Thoracic aorta (tissue), 2 donors: Measurements from ENCODE around the gene HSPA12B. TPM values are rescaled to one million over a fixed set of nuclear protein-coding genes. Genes with fewer than 3 reads are reported as not detected.
A peak's percentile ranks its signal among the peaks of the same experiment; 100 is the strongest.

Source experiments
- ATAC-seq: fragments of 150-250 bp; one replicate; pipeline ENCODE4 v1.8.0; 2017; ENCODE audit warnings: low read depth; ENCODE audit not compliant: insufficient number of reproducible peaks, low FRiP score
- DNase-seq: peaks from one replicate; pipeline ENCODE4 v3.0.0-alpha.2; 2020; ENCODE audit warnings: low spot score
- H3K27ac ChIP-seq, 2 donors: fragments of 200-600 bp; sonication (generic); 1 replicate in 1 of 2; 2 replicates in 1 of 2; pipeline ENCODE4 v1.5.1; 2016; ENCODE audit warnings: mild to moderate bottlenecking in 2 of 2, moderate library complexity in 2 of 2
- H3K27me3 ChIP-seq: fragments of 200-600 bp; sonication (generic); replicated peaks from 2 replicates; pipeline ENCODE4 v1.6.0; 2016; ENCODE audit warnings: mild to moderate bottlenecking; ENCODE audit not compliant: insufficient read depth
- H3K36me3 ChIP-seq: fragments of 200-600 bp; sonication (generic); one replicate; pipeline ENCODE4 v1.5.1; 2016
- H3K4me1 ChIP-seq, 2 donors: fragments of 200-600 bp; sonication (generic); 1 replicate in 1 of 2; 2 replicates in 1 of 2; pipeline versions ENCODE4 v1.5.1 to v1.6.0; 2016; ENCODE audit warnings: low read depth in 2 of 2, mild to moderate bottlenecking in 1 of 2; ENCODE audit not compliant: control insufficient read depth in 1 of 2
- H3K4me3 ChIP-seq: fragments of 200-600 bp; sonication (generic); 2 replicates; pipeline ENCODE4 v1.5.1; 2016; ENCODE audit warnings: mild to moderate bottlenecking
- H3K9me3 ChIP-seq: fragments of 200-600 bp; sonication (generic); 2 replicates; pipeline ENCODE4 v1.5.1; 2016
- CTCF ChIP-seq: fragments of 200-600 bp; sonication (generic); IDR thresholded peaks from one replicate; pipeline ENCODE4 v1.5.1; 2019; ENCODE audit warnings: antibody characterized with exemption
- total RNA-seq, 2 donors: library from RNA; depleted of rRNA; stranded (reverse); fragments of >200 nt; gene quantifications; one replicate each; pipeline versions ENCODE4 v1.1.0 to v1.2.3, GENCODE V29; 2016

The HSPA12B gene
- total RNA-seq, 2 donors from 2014 or later: 4.6 to 6.5 TPM

GRCh38 chr20:3766422-3767109 lies 34.1 kb downstream of the HSPA12B start:
- Histone ChIP-seq H3K4me1 (peaks cover 14 to 26% of the 10 kb centered on the region in 2 donors), H3K27me3 (no peaks in the 10 kb centered on the region), H3K4me3 (peak overlapping the region; percentile 76), H3K27ac (no peak overlapping the region), H3K9me3 (no peaks in the 10 kb centered on the region), H3K36me3 (no peaks in the 10 kb centered on the region)
- TF ChIP-seq CTCF: no peak
- ATAC-seq (no peak), DNase-seq (no peak)

- TF ChIP-seq CTCF: no peak
- peak overlapping the region; percentile 76 for H3K4me3 ChIP-seq
- DNase-seq: no peak
- H3K27me3 ChIP-seq: no peaks in the 10 kb centered on the region
- H3K27ac ChIP-seq: no peak overlapping the region
- H3K9me3 ChIP-seq: no peaks in the 10 kb centered on the region
- no peaks in the 10 kb centered on the region for H3K36me3 ChIP-seq
- H3K4me1 ChIP-seq: peaks cover 14 to 26% of the 10 kb centered on the region in 2 donors
- no peak for ATAC-seq
Observed at GRCh38 chr20:3767110-3767426, 34.6 kb downstream of the HSPA12B start.

DNA sequence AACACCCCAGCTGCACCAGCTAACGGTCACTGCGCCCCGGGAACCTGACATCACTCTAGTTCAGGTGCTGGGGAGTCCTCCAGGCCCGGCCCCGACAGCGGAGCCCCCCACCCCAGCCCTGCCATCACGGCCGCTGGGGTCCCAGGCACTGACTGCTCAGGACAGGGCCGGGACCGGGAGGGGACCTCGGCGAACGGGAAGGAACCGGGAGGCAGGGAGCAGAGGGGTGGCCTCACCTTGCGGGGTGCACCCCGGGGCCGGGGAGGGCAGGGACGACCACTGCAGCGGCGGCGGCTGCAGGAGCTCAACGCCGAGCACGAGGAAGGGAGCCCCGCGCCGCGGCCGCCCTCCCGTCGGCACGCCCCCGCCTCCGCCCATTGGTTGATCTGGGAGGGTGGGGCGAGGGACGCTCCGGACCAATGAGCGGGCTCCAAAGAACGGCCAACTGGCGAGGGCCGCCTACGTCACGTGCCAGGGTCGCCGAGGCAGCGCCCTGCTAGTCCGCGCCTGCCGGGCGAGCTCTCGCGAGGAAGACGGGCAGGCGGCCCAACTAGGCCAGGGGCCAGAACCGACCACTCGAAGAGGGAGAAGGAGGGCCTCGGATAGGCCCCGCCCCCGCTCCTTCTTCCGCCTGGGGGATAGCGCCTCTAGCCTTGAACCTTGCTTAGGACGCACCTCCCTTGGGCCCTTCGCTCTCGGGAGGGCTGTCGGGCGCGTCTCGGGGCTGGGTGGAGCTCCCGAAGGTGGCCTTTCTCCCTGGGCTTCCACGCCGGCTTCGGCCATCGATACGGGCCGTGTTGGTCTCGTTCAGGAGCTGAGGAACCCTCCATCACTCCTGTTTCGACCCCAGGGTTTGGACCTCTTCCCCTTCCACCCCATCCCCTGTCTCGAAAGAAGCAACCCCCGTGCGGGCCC lies 35.2 kb downstream of the HSPA12B start, which contains the start of gene ADISSP:
ADISSP (minus strand) TSS at position 327 of the 915 bp plus-strand sequence. CDS start 7,653 bp downstream, outside the sequence.
- no peak for TF ChIP-seq CTCF
- peak within 1 kb of the TSS; percentile 76 for H3K4me3 ChIP-seq
- ATAC-seq: peak; percentile 94
- H3K9me3 ChIP-seq: no peaks in the 10 kb centered on the region
- peak; percentile 93 for DNase-seq
- no peaks in the 10 kb centered on the region for H3K36me3 ChIP-seq
- H3K27me3 ChIP-seq: no peaks in the 10 kb centered on the region
- peak within 1 kb of the TSS; percentile 78 to 91 for H3K27ac ChIP-seq
- H3K4me1 ChIP-seq: peaks cover 14 to 26% of the 10 kb centered on the region in 2 donors

GRCh38 chr20:3768342-3769130 lies 36.1 kb downstream of the HSPA12B start:
- Histone ChIP-seq H3K9me3 (no peaks in the 10 kb centered on the region), H3K27me3 (no peaks in the 10 kb centered on the region), H3K4me1 (peaks cover 14 to 26% of the 10 kb centered on the region in 2 donors), H3K36me3 (no peaks in the 10 kb centered on the region), H3K4me3 (peak overlapping the region; percentile 76), H3K27ac (peak overlapping the region; percentile 78 to 91)
- DNase-seq (peak; percentile 31), ATAC-seq (peak; percentile 21)
- TF ChIP-seq CTCF: peak; percentile 35
